Thyroid gland (tissue), 4 donors: ENCODE results near the gene TEKT3.

Experiments
- POLR2A ChIP-seq, 2 donors: fragments of 450-650 bp; IDR thresholded peaks; one replicate each; pipeline ENCODE4 v1.6.1; 2017; ENCODE audit warnings: antibody characterized with exemption in 2 of 2, mild to moderate bottlenecking in 2 of 2, moderate library complexity in 1 of 2
- TF ChIP-seq, protein P1 (sequence below), 6 experiments: fragments of 200-600 bp in 3 of 6; fragments of 450-650 bp in 3 of 6; sonication (generic) in 3 of 6; IDR thresholded peaks; one replicate each; pipeline ENCODE4 v1.5.1; 2016 to 2019; ENCODE audit warnings: antibody characterized with exemption in 6 of 6, mild to moderate bottlenecking in 2 of 6, inconsistent platforms in 1 of 6, moderate library complexity in 1 of 6

DNA sequence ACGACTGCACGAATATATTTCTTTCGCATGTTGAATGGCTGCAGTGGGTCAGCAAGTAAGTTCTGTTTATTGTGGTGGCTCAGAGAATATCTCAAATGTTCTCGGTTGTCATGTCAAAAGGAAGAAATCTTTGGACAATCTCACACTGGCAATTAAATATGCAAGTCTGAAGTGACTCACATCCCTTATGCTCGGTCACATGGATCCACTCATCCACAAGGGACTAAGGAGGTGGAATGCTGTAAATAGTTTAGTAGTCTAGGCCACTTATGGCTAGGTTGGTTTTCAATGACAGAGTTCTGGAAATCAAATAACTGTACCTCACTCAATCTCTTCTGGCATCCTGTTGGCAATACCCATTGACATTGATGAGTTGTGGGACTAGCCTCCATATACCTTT is 43.2 kb downstream of the TEKT3 start:
- TF ChIP-seq, protein P1, sequence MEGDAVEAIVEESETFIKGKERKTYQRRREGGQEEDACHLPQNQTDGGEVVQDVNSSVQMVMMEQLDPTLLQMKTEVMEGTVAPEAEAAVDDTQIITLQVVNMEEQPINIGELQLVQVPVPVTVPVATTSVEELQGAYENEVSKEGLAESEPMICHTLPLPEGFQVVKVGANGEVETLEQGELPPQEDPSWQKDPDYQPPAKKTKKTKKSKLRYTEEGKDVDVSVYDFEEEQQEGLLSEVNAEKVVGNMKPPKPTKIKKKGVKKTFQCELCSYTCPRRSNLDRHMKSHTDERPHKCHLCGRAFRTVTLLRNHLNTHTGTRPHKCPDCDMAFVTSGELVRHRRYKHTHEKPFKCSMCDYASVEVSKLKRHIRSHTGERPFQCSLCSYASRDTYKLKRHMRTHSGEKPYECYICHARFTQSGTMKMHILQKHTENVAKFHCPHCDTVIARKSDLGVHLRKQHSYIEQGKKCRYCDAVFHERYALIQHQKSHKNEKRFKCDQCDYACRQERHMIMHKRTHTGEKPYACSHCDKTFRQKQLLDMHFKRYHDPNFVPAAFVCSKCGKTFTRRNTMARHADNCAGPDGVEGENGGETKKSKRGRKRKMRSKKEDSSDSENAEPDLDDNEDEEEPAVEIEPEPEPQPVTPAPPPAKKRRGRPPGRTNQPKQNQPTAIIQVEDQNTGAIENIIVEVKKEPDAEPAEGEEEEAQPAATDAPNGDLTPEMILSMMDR (IDR thresholded peaks at IDR 0.05), result no peak
- no peak for TF ChIP-seq POLR2A (IDR thresholded peaks at IDR 0.05)
